Measurements from ENCODE around the gene CNNM2. TPM values are rescaled to one million over a fixed set of nuclear protein-coding genes. Genes with fewer than 3 reads are reported as not detected.

The CNNM2 gene
- total RNA-seq, 3 donors from 2014 or later (not counting 1 experiment from before 2014, with no cell fraction given), result 8.6 to 18.0 (median 16.7) TPM

GRCh38 chr10:103111031-103111917 lies 193.2 kb downstream of the CNNM2 start:
- no peaks in the 10 kb centered on the region for H3K36me3 ChIP-seq (ENCODE audit: control insufficient read depth, insufficient read depth, low read length)
- Mint-ChIP-seq H3K36me3 (no peaks in the 10 kb centered on the region), H3K4me3 (no peak overlapping the region), H3K27ac (peak overlapping the region; percentile 30 to 55), H3K9me3 (no peaks in the 10 kb centered on the region), H3K27me3 (ENCODE audit: low read depth in 2 of 2) (no peaks in the 10 kb centered on the region), H3K4me1 (peaks cover 13 to 20% of the 10 kb centered on the region in 2 donors)
- DNase-seq, result no peak
- no peak overlapping the region for H3K4me3 ChIP-seq (ENCODE audit: low read length)
- intact Hi-C loops (cut with micrococcal nuclease), result no loop called here
- no peaks in the 10 kb centered on the region for H3K9me3 ChIP-seq (ENCODE audit: control insufficient read depth, insufficient read depth, low read length)
- no peak for ATAC-seq
- 100% methylated on average over 1 of the region's 2 CpGs for WGBS (ENCODE audit: insufficient coverage)
- TF ChIP-seq CTCF (IDR thresholded peaks at IDR 0.05), result no peak
- H3K27me3 ChIP-seq (ENCODE audit: control insufficient read depth, insufficient read depth, low read length), result no peaks in the 10 kb centered on the region
- no peak overlapping the region for H3K27ac ChIP-seq (ENCODE audit: low read length)
- no peaks in the 10 kb centered on the region for H3K4me1 ChIP-seq (ENCODE audit: control insufficient read depth, insufficient read depth, low read length)

- TF ChIP-seq CTCF (IDR thresholded peaks at IDR 0.05), result no peak
- no peak for ATAC-seq
Observed at GRCh38 chr10:103111918-103112877, 194.1 kb downstream of the CNNM2 start.

GRCh38 chr10:103114876-103115275 lies 196.8 kb downstream of the CNNM2 start:
- WGBS (ENCODE audit: insufficient coverage), result 96% methylated on average over 5 of the region's 6 CpGs
- Mint-ChIP-seq H3K4me1 (peaks cover 15 to 18% of the 10 kb centered on the region in 2 donors), H3K9me3 (no peaks in the 10 kb centered on the region), H3K4me3 (no peak overlapping the region), H3K36me3 (no peaks in the 10 kb centered on the region), H3K27me3 (ENCODE audit: low read depth in 2 of 2) (no peaks in the 10 kb centered on the region), H3K27ac (no peak overlapping the region)
- Histone ChIP-seq H3K4me3 (ENCODE audit: low read length) (no peak overlapping the region), H3K4me1 (ENCODE audit: control insufficient read depth, insufficient read depth, low read length) (no peaks in the 10 kb centered on the region), H3K9me3 (ENCODE audit: control insufficient read depth, insufficient read depth, low read length) (no peaks in the 10 kb centered on the region), H3K27ac (ENCODE audit: low read length) (no peak overlapping the region), H3K27me3 (ENCODE audit: control insufficient read depth, insufficient read depth, low read length) (no peaks in the 10 kb centered on the region), H3K36me3 (ENCODE audit: control insufficient read depth, insufficient read depth, low read length) (no peaks in the 10 kb centered on the region)
- intact Hi-C loops (cut with micrococcal nuclease), result no loop called here
- ATAC-seq (no peak), DNase-seq (no peak)
- TF ChIP-seq CTCF (IDR thresholded peaks at IDR 0.05), result no peak

More at GRCh38 chr10:103111918-103112877, 194.1 kb downstream of the CNNM2 start:
- H3K27me3 ChIP-seq (ENCODE audit: control insufficient read depth, insufficient read depth, low read length), result no peaks in the 10 kb centered on the region
- intact Hi-C loops (cut with micrococcal nuclease), result no loop called here
- no peaks in the 10 kb centered on the region for H3K4me1 ChIP-seq (ENCODE audit: control insufficient read depth, insufficient read depth, low read length)
- Mint-ChIP-seq H3K4me1 (peaks cover 13% of the 10 kb centered on the region in 2 donors), H3K27ac (peak overlapping the region in 1 of 2 donors; percentile 41), H3K27me3 (ENCODE audit: low read depth in 2 of 2) (no peaks in the 10 kb centered on the region), H3K9me3 (no peaks in the 10 kb centered on the region), H3K4me3 (no peak overlapping the region), H3K36me3 (no peaks in the 10 kb centered on the region)
- no peak overlapping the region for H3K4me3 ChIP-seq (ENCODE audit: low read length)
- no peak for DNase-seq
- no peaks in the 10 kb centered on the region for H3K9me3 ChIP-seq (ENCODE audit: control insufficient read depth, insufficient read depth, low read length)
- no peak overlapping the region for H3K27ac ChIP-seq (ENCODE audit: low read length)
- H3K36me3 ChIP-seq (ENCODE audit: control insufficient read depth, insufficient read depth, low read length), result no peaks in the 10 kb centered on the region
- WGBS (ENCODE audit: insufficient coverage), result 97% methylated on average over 3 of the region's 4 CpGs
